ENCODE measurements around the gene AHRR.

Gene AHRR

DNA sequence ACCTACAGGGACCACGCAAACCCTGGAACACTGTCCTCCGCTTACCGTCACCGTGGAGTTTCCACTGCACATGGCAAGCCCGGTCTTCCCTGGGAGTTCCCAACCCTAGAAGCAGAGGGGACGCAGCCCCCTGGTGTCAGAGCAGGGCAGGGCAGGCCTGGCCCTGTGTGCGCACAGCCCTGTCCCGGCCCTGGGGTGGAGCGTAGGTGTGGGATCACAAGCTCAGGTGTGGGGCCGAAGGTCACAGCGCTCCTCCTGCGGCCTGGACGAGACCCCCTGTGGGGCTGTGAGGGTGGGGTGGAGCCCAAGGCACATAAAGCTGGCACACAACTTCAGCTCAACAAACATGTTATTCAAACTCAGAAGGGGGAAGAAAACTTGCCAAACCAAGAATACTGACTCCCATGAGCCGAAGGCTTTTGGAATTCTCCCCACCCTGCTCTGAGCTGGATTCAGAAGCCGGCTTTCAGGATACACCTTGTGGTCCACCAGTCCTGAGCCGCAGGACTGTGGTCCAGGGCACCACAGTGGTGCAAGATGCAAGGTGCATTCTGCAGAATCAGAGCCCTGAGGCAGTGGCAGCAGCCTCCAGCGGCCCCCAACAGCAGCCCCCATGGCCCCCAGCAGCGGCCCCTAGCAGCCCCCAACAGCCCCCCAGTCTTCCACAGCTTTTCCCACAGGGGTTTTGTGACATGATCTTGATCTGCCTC is 109.6 kb downstream of the AHRR start:
- no peak for DNase-seq

DNA sequence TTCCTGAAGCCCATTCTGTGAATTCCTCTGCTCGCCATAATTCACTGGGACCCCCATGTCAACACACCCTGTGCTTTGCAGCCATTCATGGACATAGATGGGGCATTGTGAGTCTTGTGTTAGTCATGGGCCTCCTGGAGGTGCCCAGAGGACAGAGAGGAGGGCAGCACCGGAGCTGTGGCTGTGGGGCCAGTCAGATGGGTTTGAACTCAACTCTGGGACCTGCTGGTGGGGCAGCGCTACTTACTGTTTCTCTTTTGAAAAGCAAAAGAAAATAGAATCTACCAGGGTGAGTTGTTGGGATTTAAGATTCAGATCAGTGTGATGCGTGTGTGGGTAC is 110.2 kb downstream of the AHRR start:
- DNase-seq, result no peak

DNA sequence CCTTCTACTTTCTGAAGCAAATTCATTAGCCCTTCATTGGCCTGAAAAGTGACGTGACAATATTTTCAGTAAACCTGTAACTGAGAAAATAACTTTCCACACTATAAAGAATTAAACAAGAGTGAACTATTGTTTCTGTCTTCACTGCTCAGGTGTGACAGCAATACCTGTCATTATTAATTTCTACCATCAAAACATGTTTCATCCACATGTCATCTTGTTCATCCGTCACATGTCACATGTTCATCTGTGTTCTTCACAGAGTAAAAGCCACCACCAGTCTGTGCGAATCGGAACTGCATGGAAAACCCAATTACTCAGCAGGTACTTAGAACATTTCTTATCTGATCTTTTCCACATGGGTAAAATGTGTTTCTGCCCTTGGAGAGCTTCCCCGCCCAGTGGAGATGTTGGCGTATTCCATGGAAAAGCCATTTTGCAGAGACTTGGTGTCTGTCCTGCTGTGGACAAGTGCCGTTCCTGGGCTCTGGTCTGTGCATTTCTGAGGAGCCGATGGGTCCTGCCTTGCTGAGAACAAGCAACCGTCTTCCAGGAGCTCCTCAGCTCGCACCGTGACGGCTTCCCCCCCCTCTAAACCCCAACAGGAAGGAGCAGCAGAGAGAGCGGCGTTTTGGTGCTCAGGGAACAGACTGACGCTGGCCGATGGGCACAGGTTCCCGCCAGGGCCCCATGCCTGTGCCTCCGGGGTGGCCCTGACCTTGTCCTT is 110.8 kb downstream of the AHRR start:
- no peak for DNase-seq

DNA sequence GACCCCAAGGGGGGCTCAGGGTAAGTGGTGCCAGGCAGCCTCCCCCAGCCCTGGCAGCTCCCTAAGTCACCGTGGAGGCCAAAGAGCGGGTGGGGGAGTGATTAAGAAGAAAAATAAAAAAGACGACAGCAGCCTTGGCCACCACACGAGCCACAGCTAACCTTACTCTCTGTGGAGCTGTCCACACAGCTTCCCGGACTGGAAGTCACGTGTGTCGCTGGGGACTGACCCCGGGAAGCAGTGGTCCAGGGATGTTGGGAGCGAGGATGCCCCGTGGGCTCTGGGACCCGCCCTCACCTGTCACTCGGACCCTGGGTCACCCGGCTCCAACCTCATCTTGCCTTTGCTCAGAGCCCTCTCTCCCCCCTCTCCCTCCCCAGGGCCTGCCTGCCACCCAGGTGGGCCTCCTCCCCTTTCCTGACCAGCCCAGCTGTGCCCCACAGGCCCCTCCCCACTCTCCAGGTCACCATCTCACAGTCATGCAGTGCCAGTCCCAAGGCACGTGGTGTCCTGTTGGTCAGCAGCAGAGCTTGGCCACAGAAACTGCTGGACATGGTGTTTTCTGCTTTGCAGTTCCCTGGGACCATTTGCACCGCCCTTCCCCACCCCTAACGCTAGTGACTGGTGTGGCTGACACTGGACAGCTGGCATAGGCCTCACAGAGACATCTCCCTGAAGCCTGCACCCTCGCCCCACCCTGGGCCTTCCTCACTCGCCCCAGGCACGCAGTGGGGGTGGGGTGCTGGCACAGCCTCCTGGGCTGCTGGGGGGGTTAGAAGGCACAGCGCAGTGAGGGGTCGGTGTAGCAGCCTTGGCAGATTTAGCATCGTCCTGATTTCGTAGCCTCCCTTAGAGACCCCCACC is 111.6 kb downstream of the AHRR start:
- no peak for DNase-seq

DNA sequence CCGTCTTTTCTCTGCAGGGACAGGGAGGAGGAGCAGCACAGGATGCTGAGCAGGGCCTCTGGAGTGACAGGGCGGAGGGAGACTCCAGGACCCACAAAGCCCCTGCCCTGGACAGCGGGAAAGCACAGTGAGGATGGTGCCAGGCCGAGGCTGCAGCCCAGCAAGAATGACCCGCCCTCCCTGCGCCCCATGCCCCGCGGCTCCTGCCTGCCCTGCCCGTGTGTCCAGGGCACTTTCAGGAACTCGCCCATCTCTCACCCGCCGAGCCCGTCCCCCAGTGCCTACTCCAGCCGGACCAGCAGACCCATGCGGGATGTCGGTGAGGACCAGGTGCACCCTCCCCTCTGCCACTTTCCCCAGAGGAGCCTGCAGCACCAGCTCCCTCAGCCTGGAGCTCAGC is 112.3 kb downstream of the AHRR start:
- no peak for DNase-seq

DNA sequence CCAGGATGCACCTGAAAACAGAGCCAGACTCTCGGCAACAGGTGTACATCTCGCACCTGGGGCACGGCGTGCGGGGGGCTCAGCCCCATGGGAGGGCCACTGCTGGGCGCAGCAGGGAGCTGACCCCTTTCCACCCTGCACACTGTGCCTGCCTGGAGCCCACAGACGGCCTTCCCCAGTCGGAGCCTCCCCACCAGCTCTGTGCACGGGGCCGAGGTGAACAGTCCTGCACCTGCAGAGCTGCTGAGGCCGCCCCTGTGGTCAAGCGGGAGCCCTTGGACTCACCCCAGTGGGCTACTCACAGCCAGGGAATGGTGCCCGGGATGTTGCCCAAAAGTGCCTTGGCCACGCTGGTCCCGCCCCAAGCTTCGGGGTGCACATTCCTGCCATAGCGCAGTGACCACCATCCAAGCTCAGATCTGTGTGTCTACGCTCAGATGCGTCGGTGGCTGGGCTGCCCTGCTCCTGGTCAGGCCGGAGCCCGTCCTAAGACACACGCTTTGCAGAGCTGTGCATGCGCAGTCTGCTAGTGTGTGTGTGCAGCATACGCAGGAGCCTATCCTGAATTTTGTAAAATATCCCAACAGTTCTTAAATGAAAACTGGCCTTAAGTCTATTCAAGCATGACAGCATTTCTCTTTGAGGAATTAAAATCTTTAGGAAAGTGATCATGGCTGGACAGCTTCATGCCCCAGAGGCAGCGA is 113.1 kb downstream of the AHRR start:
- DNase-seq, result no peak

DNA sequence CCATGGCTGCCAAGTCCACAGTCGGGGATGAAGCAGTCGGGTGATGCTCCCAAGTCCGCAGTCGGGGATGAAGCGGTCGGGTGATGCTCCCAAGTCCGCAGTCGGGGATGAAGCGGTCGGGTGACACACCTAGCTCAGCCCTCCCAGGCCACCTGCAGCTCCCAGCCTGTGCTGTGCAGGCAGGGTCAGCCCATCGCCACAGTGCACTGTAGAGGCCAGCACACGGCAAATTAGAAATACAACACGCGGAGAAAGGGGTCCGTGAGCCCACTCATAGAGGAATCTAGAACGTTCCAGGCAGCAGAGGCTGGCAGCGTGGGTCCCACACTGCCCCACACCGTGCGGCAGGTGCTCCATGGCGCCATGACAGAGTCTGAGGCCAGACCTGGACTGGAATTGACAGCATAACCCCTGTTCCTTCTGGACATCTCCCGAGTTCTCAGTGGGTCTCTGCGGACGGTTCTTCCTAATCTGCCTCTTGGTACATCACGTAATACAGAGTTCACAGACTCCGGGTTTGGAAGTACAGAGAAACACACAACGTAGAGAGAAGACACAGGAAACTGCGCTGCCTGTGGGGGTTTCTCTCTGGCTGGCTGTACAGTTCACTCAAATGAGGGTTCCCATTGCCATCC is 113.8 kb downstream of the AHRR start:
- no peak for DNase-seq

DNA sequence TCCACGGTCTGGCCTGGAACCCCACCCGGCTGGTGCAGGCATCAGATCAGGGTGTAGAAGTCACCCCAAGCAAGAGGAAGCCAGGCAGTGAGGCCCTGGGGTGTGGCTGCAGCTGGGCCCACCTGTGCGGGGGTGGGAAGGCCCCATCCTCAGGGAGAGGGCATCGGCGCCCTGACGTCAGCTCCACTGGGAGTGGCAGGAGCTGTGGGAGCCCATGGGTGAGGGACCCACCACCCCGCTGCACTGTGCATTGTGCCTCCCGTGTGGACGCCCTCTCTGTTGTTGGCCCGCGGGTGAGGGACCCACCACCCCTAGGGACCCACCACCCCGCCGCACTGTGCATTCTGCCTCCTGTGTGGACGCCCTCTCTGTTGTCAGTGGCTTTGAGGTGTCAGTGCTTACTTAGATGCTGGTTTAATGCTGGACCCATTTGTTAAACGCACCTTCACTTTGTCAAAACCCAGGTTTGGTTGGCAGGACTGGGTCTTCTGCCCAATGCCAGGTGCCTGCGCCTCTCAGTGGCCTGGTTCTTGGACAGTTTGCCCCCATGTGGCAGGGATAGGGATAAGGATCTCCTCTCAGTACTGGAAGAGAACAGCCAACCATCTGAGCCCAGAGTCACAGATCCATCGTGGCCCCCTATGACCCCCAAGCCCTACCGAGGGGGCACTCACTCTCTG is 114.6 kb downstream of the AHRR start:
- no peak for DNase-seq

DNA sequence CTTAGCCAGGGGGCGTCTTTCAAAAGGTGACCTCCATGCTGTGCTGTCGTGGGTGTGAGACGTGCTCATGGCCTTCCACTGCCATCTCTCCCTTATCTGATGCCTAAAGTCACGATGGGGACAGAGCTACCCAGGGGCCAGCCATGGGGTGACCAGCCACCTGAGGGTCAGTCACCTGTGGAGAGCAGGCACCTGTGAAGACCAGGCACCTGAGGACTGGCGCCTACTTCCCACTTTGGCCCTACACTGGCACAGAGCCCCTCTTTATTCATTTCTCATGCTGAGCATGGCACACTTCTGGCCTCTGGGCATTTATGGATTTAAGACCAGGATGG is 115.1 kb downstream of the AHRR start:
- no peak for DNase-seq

DNA sequence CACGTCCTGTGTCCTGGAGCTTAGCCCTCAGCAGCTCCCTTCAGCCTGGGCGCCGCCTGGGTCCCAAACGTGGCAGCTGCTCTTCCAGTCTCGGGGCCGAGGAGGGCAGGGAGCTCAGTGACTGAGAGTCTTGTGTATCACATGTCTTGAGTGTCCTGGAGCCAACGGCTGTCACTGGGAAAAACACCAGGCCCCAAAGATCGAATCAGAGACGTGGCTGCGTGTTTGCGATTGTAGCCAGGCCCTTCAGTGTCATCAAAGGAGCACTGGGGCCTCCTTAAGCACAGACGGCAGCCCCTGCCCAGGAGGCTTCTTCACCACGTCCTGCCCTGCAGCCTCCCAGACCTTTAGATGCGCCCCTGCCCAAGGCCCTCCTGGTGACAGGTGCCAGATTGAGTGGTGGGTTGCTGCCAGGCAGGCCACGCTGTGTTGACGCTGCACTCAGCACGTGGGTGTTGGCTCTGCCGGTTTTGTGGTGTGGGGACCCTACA is 115.8 kb downstream of the AHRR start:
- no peak for DNase-seq

DNA sequence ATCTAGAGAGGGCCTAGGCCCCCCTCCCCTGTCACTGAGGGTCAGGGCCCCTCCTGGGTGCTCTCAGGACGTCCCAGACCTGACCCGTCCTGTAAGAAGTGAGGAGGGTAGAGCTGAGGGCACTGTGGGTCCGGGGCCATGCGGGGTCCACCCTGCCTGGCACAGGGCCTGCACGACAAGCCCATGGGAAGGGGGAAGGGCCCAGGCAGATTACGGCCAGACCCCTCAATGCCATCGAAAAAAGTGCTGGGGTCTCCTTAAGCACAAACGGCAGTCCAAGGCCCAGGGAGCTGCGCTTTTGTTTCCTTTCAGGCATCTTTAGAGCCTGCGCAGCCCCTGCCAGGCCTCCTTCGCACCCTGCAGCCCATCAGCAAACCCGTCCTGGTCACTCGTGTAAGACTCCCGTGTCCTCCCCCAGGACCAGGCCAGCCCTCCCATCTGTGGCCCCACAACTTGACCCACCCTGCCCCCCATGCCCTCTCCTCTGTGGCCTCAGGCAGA is 117.0 kb downstream of the AHRR start:
- DNase-seq, result no peak

DNA sequence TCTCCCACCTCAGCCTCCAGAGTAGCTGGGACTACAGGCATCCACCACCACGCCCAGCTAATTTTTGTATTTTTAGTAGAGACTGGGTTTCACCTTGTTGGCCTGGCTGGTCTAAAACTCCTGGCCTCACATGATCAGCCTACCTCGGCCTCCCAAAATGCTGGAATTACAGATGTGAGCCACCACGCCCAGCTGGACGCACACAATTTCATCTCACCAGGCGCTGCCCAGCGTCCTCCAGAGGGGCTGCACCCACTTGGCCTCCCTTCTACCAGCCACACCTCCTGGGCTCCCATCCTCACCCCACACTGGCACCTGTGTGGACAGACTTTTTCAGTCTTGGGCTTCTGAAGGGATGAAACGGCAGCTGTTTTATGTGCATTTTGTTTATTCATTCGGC is 117.7 kb downstream of the AHRR start:
- no peak for DNase-seq

DNA sequence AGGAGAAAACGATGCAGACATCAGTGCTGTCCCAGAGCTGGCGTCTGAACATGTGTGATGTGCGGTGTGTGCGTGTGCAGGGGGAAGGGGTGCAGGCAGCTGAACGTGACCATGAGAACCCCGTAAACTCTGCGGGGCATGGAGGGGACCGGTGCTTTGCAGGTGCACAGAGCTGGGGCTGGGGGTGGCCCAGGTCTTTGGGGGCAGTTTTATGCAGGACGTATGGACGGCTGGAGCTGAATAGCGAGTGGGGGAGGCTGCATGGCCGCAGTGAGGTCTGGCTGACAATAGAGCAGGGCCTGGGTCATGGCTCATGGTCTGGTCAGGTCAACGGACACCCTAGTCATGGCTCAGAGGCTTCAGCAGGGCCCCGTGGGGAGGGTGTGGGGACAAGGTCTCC is 118.1 kb downstream of the AHRR start:
- no peak for DNase-seq

DNA sequence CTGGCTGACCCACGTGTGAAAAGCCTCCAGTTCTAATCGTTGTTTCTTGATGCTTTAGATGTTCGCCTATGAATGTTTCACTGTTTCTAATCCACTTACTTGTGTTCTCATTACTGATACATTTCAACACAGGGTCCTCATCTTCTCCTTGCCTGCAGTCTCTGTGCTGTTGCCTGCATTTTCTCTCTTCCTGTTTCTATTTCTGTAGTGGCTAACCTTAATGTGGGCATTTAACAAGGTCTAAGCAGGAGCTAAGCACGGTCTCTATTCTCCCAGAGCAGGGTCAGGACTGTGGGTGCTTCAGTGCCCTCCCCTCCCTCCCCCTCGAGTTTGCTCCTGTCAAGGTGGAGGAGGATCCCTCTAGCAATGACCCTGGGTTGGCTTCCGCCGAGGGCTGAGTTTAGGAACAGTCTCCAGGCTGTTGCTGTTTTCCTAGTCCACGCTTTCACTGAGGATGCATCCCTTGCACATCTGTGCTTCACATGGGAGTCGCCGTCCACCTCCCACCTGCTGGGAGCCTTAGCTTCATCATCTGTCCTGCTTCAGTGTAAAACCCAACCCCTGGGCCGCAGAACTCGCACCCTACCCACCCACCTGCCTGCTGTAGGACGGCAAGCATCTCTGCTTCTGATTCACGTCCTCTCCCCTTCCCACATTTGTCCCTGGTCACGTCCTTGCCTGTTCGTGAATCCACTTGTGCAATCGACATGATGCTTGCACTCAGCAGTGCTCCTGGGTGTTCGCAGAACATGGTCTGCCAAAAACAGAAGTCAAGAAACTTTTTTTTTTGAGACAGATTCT is 119.1 kb downstream of the AHRR start:
- DNase-seq, result no peak

DNA sequence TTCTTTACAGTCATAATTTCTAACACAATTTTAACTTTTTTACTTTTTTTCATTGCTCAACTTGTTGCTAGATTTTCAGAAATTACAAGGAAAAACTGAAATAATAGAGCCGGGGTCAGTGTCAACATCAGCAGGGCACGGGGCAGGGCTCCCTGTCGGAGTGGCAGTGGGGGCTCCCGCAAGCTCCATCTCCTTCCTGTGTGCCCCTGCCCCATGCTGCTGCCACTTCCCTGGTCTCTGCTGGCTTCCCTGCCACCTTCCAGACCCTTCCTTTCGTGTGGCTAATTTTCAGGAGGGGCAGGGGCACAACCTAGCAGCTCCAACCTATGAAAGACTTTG is 120.5 kb downstream of the AHRR start:
- no peak for DNase-seq

DNA sequence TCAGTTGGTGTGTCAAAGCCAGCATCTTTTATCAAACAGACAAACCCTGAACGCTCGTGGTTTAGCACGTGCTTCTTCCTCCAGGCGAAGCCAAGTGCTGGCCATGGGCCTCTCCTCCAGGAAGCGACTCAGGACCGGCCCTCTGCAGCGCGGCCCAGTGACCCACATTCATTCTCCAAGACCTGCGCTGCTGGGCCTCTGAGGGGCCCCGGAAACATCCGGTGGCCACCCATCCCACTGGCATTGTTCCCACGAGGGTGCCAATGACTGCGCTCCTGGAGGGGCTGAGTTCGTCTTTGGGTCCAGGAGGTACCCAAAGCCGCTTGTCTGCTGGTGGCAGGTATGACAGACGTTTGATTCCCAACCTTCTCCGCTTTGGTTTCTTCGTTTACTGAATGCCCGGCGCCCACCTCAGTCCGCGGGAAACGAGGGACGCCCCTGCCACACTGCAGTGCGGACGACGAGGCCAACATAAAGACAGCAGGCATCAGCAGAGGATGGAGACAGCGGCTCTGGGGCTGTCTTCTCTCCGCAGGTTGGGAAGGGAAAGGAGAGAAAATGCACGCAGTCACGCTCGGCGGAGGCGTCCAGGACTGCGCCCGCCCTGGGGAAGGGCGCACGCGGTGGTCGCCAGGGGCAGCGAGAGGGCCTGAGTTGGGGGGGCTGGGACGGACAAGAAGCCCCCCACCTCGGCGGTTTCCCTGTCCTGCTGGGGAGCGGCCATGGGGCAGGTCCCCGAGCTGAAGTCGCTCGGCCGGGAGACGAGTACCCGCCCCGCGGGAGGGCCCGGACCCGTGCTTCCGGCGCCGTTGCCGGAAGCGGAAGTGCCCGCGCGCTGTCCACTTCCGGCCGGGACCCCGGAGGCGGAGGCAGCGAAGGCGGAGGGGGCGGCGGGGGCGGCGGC is 121.1 kb downstream of the AHRR start, which contains the start of gene EXOC3:
TSS of gene EXOC3 (plus strand) at position 842 of the 904 bp plus-strand sequence. CDS start 3,030 bp downstream, outside the sequence.
- peak; percentile 53 for DNase-seq

DNA sequence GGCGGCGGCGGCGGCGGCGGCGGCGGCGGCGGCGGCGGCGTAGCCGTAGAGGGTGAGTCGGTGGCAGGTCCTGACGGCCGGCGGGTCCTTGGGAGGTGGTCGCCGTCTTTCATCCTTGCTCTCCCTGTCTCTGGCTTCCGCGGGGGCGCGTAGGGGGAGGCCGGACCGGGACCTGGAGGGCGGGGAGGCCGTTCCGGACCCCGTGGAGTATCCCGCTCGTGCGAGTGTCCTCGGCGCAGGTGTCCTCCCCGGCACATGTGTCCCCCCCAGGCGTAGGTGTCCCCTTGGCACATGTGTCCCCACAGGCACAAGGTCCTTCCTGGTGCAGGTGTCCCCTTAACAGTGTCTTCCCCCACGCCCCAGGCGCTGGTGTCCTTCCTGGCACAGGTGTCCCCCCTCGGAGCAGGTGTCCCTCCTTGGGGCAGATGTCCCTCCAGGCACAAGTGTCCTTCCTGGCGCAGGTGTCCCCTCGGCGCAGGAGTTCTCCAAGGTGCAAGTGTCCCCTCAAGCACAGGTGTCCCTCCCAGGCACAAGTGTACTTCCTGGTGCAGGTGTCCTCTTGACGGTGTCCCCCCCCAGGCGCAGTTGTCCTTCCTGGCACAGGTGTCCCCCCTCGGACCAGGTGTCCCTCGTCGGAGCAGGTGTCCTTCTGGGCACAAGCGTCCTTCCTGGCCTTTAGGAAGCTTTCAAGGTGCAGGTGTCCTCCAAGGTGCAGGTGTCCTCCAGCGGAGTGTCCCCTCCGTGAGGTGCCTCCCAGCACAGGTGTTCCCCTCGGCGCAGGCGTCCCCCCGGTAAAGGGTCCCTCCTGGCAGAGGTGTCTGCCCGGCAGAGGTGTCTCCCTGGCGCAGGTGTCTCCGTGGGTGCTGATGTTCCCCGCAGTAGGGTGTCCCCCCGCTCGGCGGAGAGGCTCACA is 122.0 kb downstream of the AHRR start:
- DNase-seq, result no peak

DNA sequence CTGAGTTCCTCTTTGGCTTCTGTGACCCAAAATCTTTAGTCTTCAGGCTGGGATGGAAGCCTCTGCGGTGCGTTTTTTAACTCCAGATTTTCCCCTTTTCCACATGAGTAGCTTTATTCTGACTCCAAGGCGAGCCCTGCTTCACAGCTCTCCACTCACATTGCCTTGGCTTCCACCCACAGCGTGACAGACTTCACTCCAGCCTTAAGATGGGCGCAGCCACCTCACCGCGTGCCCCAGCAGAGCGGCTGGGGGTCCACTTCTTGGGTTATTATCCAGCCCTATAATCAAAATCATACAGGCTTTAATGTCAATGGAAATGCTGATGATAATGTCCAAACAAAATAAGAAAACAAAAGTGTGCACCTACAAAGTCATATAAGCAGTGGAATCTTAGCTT is 122.7 kb downstream of the AHRR start:
- DNase-seq, result no peak

DNA sequence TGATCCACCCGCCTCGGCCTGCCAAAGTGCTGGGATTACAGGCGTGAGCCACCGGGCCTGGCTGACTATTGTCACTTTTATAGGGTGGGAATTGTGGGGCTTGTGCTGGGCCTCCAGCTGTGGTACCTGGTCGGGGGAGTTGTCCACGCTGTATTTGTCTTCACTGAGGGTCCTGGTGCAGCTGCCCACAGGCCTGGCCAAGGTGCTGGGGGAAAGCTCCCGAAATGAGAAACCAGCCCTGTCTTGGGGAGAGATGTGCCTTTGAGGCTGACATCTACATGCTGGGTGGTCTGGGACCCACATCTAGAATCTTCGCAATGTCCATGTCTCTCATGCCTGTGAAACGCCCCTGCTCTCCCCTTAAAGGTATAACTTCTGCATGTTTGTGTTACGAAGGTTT is 124.1 kb downstream of the AHRR start:
- no peak for DNase-seq
